ENCODE measurements around the gene ADGRB3. TPM values are rescaled to one million over a fixed set of nuclear protein-coding genes. Genes with fewer than 3 reads are reported as not detected.
"Not testable (repeated sequence)": the region's sequence is repeated elsewhere in the genome, so short reads cannot be mapped to it uniquely, and the experiment has no call there.

The ADGRB3 gene
- total RNA-seq, 1 donor from 2014 or later = 5.1 TPM

DNA sequence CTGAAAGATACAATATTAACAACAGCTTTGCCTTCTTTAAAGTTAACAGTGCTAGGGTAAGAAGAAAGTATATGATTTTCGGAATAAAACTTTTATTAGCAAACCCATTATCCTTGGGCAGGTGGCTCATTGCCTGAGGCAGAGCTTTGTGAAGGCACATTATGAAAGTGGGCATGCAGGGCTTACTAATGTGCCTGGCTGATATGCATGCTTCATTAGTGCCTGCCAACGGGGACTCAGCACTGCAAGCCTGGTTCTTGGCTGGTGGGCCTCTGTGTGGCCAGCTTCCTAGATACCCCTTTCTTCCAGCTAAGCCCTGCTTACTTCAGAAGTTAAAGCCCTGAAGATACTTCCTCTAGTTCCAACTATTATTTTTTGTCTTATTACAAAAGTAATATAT, 481.6 kb downstream of the ADGRB3 start:
- DNase-seq (ENCODE audit: low spot score) = no peak

DNA sequence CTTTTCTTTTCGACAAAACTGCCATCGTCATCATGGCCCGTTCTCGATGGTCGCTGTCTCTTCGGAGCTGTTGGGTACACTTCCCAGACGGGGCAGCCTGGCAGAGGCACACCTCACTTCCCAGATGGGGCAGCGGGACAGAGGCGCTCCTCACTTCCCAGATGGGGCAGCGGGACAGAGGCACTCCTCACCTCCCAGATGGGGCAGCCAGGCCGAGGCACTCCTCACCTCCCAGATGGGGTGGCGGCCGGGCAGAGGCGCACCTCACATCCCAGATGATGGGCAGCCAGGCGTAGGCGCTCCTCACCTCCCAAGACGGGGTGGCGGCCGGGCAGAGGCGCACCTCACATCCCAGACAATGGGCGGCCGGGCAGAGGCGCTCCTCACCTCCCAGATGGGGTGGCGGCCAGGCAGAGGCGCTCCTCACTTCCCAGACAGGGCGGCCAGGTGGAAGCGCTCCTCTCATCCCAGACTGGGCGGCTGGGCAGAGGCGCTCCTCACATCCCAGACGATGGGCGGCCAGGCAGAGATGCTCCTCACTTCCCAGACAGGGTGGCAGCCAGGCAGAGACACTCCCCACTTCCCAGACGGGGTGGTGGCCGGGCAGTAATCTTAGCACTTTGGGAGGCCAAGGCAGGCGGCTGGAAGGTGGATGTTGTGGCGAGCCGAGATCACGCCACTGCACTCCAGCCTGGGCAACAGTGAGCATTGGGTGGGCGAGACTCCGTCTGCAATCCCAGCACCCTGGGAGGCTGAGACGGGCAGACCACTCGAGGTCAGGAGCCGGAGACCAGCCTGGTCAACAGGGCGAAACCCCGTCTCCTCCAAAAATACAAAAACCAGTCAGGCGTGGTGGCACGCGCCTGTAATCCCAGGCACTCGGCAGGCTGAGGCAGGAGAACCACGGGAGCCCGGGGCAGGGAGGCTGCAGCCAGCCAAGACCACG, 486.7 kb downstream of the ADGRB3 start:
- DNase-seq (ENCODE audit: low spot score) = not testable (repeated sequence)

DNA sequence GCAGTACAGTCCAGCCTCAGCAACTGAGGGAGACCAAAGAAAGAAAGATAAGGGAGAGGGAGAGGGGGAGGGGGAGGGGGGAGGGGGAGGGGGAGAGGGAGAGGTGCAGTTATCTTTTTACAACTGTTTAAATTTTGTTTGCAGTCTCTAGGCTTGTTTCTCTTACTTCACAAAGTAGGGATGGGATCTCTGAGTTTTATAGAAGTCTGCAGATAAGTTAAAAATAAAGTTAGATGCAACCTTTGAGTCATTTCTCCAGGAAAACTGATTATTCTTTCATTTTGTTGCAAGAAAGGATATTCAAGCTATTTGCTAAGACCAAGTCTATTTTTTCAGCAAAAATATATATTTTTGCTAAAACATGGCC, 487.3 kb downstream of the ADGRB3 start:
- DNase-seq (ENCODE audit: low spot score) = no peak

DNA sequence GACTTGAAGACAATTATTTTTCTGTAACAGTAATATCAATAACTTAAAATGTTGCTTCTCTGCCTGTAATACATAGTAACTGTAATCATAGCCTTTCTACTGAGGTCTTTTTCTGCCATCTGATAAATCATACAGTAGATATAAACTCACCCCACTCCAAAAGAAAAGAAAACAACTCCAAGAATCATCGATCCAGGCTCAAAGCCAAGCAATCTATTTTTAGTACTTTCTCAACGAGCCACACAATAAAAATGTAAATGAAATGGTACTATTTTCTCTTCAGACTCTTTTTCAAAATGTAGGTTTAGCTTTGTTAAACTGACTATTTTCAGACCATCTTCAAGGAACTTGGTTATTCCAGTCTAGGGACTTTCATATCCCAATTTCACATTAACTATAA, 493.3 kb downstream of the ADGRB3 start:
- no peak for DNase-seq (ENCODE audit: low spot score)

DNA sequence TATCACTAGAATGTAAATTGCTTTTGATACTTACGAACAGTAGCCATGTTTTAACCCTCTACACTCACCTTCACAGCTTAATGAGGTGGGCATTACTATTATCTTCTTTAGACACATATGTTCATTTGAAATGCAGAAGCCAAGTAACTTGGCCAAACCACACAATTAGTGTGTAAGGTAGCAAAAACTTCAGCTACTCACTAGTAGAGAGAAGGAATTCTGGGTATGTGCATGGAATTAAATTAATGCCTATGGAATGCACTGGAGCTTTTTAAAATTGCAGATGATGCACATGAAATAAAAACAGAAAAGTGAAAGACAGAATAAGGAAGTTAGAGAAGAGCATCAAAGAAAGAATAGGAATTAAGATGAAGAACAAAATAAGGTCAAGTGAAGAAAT, 494.0 kb downstream of the ADGRB3 start:
- DNase-seq (ENCODE audit: low spot score) = no peak

DNA sequence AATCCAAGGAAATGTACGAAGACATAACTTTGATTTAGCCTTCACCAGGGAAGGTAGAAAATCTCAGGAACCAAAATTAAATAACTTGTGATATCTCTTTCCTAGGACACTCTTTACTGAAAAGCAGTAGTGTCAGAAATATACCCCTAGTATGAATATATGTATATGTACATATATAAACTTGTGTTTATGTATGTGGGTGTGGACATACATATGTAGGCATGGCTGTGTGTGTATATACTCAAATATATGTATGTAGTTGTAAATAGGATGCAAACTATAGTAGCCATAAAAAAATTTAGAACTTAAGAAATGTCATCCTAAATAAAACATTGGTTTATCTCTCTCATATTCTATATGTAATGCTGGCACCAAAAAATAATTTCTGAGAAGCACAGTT, 500.8 kb downstream of the ADGRB3 start:
- no peak for DNase-seq (ENCODE audit: low spot score)

DNA sequence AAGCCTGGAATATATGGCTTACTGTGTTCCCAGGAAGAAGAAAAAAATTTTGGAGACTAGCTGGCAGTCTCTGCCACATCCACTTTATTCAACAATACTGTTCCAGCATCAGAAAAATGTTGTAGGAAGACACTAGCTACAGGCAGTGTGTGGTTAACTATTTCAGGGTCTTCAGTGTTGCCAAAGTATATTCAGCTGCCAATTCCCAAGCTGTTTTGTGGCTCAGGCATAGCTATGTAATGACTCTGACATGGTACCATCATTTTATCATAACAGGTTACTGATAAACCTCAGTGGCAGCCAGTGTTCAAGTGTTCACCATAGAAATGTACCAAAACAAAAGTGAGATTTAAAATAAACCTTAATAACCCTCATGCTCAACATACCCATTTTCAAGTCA, 503.1 kb downstream of the ADGRB3 start:
- DNase-seq (ENCODE audit: low spot score) = no peak

DNA sequence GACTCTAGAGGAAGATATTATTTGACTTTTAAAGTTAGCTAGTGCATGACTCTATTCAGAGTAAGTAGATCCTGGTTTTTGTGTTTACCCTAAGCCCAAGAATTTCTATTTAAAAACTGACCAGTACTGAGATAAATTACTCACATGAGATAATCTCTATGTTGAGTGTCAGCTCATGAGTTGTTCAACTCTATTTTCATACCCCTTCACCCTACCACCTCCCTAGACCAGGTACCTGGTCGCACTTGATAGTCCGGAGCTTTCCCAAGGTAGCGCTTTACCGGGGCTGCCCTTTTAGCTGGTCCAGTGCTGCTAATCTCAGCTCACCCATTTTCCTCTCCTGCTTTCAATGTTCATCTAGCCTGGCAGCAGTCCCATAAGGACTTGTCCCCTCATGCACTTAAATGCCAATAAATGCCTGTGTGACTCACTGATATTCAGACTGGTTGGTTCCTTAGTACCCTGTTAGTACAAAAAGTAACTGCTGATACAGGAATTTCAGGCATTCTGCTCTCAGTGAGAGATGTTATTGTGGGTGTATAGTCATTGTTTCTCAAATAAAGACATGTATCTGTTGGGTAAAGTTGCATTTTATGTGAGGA, 503.9 kb downstream of the ADGRB3 start:
- no peak for DNase-seq (ENCODE audit: low spot score)

DNA sequence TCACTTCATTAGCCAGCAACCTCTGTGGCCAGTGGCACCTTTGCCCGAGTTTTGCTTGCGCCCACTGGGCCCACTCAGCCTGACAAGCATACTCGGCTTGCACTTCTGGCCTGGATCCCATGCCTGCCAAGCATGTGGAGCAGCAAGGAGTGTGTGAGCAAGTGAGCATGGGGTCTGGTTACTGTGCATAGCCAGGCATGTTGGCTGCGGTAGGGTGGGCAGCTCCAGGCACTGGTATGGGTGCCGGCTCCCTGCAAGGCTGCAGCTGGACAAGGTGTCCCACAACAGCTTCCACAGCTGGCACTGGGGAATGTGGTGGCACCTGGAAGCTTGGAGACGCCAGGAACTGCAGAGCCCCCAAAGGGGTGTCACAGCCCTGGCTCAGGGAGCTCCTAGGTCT, 510.0 kb downstream of the ADGRB3 start:
- no peak for DNase-seq (ENCODE audit: low spot score)

DNA sequence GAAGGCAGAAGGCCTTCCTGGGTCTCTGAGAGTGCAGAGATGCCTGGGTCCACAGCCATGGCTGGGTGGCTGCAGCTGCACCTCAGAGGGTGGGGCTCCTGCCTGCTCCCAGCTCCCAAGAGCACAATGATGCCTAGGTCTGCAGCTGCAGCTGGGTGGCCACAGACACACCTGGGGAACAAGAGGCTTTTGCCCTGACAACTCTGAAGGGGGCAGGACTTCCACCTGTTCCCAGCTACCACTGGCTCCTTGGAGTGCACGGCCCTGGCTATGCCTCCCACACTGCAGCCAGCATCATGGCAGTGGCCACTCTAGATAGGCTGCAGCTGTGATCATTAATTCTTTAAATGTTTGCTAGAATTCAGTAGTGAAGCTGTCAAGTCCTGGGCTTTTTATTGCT, 511.3 kb downstream of the ADGRB3 start:
- DNase-seq (ENCODE audit: low spot score) = no peak

DNA sequence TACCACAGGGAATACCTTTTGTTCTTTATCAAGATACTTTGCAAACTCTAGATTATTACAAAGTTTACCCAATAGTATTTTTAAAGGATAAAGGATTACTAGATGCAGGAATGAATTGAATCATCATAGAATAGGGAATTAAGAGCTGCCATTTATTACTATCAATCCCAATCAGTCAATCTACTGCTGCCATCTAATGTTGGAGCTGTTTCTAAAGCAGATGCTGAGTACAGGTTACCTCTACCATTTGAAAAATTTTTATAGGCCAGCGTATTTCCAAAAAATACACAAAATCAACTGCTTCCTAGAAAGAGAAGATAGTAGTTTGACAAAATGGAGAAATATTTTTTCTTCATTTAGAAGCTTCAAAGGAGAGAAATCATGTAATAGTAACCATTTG, 520.4 kb downstream of the ADGRB3 start:
- no peak for DNase-seq (ENCODE audit: low spot score)

DNA sequence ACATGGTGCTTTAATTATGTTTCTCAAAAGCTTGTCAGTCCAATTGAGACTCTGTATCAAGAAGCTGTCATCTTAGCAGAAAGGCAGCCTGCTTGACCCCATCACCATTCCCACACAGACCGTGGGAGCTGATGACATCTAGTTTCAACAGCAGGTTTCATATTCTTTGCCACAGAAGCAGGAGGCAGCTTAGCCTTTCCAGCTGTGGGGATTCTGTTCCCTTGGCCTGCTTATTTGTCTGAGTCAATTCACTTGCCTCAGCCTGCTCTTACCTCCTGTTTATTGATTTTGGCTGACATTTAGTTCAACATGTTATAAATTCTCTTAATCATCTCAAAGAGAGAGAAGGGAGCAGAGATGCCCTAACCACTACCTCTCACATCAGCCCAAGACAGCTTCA, 527.7 kb downstream of the ADGRB3 start:
- DNase-seq (ENCODE audit: low spot score) = no peak

DNA sequence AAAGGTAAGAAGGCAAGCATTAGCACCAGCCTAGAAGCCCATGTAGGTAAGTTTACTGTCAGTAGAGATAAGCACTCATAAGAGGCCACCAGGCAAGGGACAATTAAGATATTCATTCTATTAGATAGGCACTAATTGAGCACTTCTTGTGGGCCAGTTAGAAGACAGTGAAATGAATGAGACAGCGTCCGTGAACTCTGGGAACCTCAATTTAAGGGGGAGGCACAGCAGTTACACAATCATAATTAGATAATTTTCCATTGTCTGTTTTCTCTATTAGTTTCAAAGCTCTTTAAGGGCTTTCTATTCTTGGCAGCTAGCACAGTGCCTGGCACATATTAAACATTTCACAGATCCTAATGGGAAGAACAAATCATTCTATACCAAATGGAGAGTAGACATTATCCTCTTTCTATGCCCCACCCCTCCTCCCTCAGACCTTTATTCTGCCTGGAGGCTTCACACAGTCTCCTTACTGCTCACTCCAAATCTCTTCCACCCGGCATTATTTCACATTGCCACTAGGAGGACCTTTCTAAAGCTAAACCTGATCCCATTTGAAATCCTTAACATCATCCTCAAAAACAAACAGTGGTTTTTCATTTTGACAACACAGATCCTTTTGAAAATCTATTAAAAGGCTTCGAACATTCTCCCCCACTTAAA, 529.6 kb downstream of the ADGRB3 start:
- no peak for DNase-seq (ENCODE audit: low spot score)

DNA sequence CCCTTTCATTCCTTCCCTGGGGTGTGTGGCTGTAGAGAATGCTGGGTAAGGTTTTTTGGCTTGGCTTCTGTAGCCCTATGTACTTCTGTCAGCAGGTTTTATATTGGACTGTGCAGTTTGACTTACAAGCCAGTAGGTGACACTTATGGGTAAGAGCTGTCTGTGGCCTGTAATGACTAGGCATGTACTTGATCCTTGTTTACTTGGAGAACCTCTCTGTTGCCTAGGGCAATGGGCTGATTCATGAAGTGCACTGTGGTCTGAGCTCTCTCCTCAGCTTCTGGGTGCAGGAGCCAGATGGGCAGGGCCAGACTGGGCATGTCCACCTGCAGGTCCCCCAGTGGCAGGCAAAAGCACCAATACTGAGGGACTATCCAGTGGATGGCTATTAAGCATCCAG, 544.6 kb downstream of the ADGRB3 start:
- no peak for DNase-seq (ENCODE audit: low spot score)

DNA sequence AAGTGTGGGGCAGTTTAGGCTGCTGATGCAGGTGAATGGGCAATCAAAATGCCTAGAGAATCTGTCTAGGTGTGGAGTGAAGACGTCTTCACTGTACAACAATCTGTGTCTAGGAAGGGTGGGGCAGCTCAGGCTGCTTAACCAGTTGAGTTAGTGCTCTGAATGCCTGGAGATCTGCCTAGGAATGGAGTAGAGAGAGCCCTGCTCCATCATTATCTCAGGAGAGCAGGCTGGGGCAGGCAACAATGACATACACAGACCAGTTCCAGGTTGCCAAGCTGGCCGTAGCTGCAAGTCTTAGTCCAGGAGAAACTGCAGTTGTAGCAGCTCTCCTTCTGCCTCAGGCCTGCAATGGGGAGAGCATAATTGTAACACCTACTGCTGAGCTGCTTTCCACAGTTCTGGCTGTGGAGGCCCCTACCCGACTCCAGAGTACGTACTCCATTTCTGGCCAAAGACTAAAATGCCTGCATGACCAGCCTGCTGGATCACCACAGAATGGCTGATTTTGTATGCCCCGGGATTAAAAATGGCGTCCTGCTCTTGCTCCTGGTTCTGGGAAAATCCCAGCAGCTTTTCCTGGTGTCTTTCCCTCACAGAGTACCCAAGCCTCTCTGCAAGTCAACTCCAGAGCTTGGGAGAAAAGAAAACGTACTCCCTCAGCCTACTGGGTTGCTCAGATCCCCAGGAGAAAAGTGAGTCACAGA, 545.4 kb downstream of the ADGRB3 start:
- no peak for DNase-seq (ENCODE audit: low spot score)

DNA sequence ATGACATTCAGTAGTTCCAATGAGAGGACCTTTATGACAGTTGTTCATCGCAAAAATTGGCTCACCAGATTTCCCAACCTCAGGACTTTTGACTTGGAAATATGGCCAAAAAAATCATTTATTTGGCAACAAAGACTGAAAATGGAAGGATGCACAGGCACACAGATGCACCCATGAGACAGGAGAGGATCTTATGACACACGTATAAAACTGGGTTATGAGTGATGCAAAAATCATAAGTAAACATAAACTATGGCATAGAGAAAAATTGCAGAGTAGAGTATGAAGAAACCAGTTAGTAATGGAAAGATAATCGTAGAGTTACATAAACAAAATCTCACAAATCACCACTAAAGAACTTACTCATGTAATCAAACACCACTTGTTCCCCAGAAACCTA, 546.9 kb downstream of the ADGRB3 start:
- DNase-seq (ENCODE audit: low spot score) = no peak

DNA sequence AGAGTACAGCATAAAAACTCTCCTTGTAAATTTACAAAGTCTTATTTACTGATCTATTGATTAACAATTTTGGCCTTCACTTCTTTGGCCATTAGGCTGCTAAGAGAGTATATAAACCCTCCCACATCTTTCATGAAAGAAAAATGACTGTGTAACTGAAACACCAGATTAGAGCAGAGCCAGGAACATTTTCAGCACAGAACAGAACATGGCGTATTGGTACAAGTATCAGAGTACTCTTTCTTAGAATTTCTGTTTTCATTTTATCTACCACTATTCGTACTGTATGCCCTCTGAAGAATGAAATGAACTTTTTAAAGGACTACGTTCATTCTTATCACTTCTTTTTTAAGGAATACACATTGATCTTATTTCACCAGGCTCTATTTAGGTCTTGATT, 550.2 kb downstream of the ADGRB3 start:
- DNase-seq (ENCODE audit: low spot score) = no peak

DNA sequence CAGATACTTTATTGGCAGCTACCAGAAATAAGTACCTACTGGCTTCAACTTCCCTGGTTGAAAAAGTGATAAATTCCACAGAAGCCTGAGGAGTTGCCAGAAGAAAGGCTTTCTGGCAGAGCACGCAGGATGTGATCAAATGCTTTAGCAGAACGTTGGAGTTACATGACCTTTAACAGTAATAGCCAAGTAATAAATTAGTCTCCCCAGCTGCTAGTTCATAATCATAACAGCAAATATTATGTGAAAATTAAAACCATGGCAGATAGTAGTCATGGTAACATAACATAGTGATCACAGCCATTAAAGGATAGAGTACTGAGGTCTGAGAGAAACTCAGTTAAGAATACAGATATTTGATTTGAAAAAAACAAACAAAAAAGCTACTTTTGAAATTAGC, 567.7 kb downstream of the ADGRB3 start:
- DNase-seq (ENCODE audit: low spot score) = no peak

DNA sequence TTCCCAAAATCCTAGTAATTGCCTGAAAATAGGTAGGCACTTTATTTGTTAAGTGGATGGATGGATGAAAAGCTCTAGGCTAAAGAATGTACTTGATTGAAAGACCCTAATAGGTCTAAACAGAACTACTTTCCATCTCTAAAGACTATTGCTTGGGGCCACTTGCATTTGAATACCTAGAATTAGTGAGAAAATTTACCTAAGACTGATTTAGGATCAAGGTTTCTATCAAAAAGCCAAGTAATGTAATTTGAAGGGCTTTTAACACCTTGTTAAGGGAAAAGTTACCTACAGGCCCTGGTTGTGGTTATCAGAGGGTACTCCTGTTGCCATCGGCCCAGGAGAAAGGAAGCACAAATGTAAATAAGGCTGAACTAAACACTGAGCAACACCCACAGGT, 581.0 kb downstream of the ADGRB3 start:
- DNase-seq (ENCODE audit: low spot score) = no peak

DNA sequence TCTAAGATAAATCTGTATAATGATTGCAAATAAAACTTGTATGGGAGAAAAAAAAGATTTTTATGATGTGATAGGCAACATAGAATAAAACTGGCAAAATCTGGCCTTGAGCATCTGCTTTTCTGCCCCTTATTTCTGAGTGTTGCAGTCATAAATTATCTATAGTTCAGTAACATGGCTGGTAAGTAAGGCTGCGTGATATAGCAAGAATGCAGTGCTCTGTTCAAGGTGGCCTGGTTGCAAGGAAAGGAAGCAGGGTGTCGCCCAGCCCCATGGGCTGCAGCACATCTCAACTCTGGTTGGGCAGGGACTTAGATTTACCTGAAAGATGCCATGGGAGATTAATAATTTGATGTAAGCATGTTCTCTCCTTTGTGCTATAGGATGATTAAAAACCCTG, 582.3 kb downstream of the ADGRB3 start:
- no peak for DNase-seq (ENCODE audit: low spot score)

DNA sequence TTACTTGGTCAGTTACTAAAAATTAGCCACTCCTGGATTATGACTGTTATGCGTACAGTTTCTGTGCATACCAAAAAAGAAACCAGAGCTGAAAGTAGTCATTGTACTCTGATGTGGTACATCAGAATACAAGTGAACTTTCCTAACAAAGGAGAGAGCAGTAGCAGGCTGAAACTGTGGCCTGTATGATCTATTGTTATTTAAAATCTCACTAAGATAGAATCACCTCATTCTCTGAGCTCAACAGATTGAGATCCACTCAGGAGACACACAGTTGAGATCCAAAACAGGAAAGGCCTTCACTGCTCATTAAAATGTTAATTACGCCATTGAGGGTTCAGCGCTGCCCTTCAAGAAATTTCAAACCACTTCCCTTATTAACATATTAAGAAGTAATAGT, 585.3 kb downstream of the ADGRB3 start:
- no peak for DNase-seq (ENCODE audit: low spot score)

DNA sequence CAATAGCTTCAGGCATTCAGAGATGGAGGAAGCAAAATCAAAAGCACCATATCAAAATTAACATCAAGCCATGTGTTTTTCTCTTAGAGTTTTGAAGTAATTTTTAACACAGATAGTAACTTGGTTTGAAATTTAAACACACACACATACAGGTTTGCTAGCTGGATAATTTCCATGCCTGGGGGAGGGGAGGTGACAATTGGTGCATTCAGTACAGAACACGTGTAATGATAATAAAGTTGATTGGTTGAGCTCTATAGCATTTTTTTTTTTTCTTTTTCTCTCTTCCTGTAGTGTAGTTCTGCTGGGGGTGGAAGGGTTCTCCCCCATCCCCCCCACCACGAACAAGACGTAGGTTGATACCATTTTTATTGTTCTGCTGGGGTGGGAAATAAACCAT, 596.9 kb downstream of the ADGRB3 start:
- DNase-seq (ENCODE audit: low spot score) = no peak
